H1 (cell line): Measurements from ENCODE around the gene SH3BP2. TPM values are rescaled to one million over a fixed set of nuclear protein-coding genes. Genes with fewer than 3 reads are reported as not detected.

ENCODE experiments used
- CTCF ChIA-PET: fragments of 300-600 bp; sonication (Branson Sonifier 250); formaldehyde crosslinking; loops from one replicate; lab custom pipeline; 2021; ENCODE audit not compliant: partially characterized antibody; lab: Charles Lee
- POLR2A ChIA-PET: fragments of 300-600 bp; sonication (Branson Sonifier 250); formaldehyde crosslinking; loops from one replicate; lab custom pipeline; 2021; ENCODE audit warnings: inconsistent platforms; ENCODE audit not compliant: partially characterized antibody; lab: Charles Lee
- DNase-seq, 2 experiments: peaks; one replicate each; pipeline versions ENCODE4 v3.0.0 to v3.0.0-alpha.2; 2010 to 2022; ENCODE audit warnings: low spot score in 2 of 2, low read depth in 1 of 2, mixed read lengths in 1 of 2
- FAIRE-seq: peaks from 2 replicates; lab custom pipeline; 2011; peaks lifted over from hg19 to GRCh38; lab: Jason Lieb, UNC
- H2AFZ ChIP-seq: 2 replicates; pipeline ENCODE4 v1.8.1; 2012; ENCODE audit warnings: low read length, inconsistent platforms
- H2AK5ac ChIP-seq: 2 replicates; pipeline ENCODE4 v1.6.1; 2013; ENCODE audit warnings: low read depth, low read length
- H2BK120ac ChIP-seq: replicated peaks from 2 replicates; pipeline ENCODE3; 2013; ENCODE audit warnings: low read depth, low read length, inconsistent platforms
- H2BK12ac ChIP-seq: 2 replicates; pipeline ENCODE4 v1.6.1; 2013; ENCODE audit warnings: low read depth, low read length
- H2BK15ac ChIP-seq: 2 replicates; pipeline ENCODE4 v1.6.1; 2013; ENCODE audit warnings: low read length
- H2BK20ac ChIP-seq: 2 replicates; pipeline ENCODE4 v1.6.1; 2013; ENCODE audit warnings: low read length
- H2BK5ac ChIP-seq: 2 replicates; pipeline ENCODE4 v1.6.1; 2013; ENCODE audit warnings: low read depth, low read length
- H3K14ac ChIP-seq: 2 replicates; pipeline ENCODE4 v1.6.1; 2013; ENCODE audit warnings: inconsistent platforms; ENCODE audit not compliant: insufficient read length
- H3K18ac ChIP-seq: 2 replicates; pipeline ENCODE4 v1.6.1; 2013; ENCODE audit warnings: low read length; ENCODE audit errors: extremely low read depth
- H3K23ac ChIP-seq: 2 replicates; pipeline ENCODE4 v1.6.1; 2013; ENCODE audit warnings: inconsistent platforms; ENCODE audit not compliant: insufficient read length
- H3K23me2 ChIP-seq: 2 replicates; pipeline ENCODE4 v1.6.1; 2013; ENCODE audit warnings: low read depth, low read length
- H3K27ac ChIP-seq: 2 replicates; pipeline ENCODE4 v1.6.1; 2011; ENCODE audit warnings: low read depth, low read length, inconsistent platforms
- H3K27me3 ChIP-seq, 4 experiments: replicated peaks in 1 of 4; 1 replicate in 1 of 4; 2 replicates in 3 of 4; pipeline versions ENCODE4 v1.6.1 to v1.8.1; 2011 to 2013; ENCODE audit warnings: low read length in 3 of 4, mild to moderate bottlenecking in 3 of 4, inconsistent platforms in 2 of 4, mixed read lengths in 2 of 4, moderate library complexity in 1 of 4; ENCODE audit not compliant: control insufficient read depth in 3 of 4, insufficient read depth in 3 of 4; ENCODE audit errors: extremely low read depth in 1 of 4
- H3K36me3 ChIP-seq, 4 experiments: 2 replicates each; pipeline versions ENCODE4 v1.6.1 to v1.8.1; 2011 to 2013; ENCODE audit warnings: mild to moderate bottlenecking in 4 of 4, low read length in 3 of 4, moderate library complexity in 2 of 4, control low read depth in 1 of 4, inconsistent platforms in 1 of 4; ENCODE audit not compliant: insufficient read depth in 4 of 4, control insufficient read depth in 2 of 4
- H3K4ac ChIP-seq: replicated peaks from 2 replicates; pipeline ENCODE3; 2013; ENCODE audit warnings: low read length, low read depth, mixed read lengths, inconsistent platforms; ENCODE audit not compliant: insufficient read length
- H3K4me1 ChIP-seq, 4 experiments: replicated peaks in 1 of 4; 1 replicate in 1 of 4; 2 replicates in 3 of 4; pipeline versions ENCODE4 v1.6.1 to v1.8.1; 2011 to 2013; ENCODE audit warnings: low read length in 3 of 4, inconsistent platforms in 2 of 4, mixed read lengths in 1 of 4; ENCODE audit not compliant: insufficient read depth in 4 of 4, control insufficient read depth in 3 of 4
- H3K4me2 ChIP-seq, 2 experiments: 2 replicates each; pipeline versions ENCODE4 v1.6.1 to v1.8.1; 2011 to 2013; ENCODE audit warnings: low read depth in 2 of 2, low read length in 2 of 2, control low read depth in 1 of 2, inconsistent platforms in 1 of 2, mild to moderate bottlenecking in 1 of 2; ENCODE audit not compliant: insufficient read depth in 1 of 2
- H3K4me3 ChIP-seq, 4 experiments: fragments of 200-600, 300-600 bp in 1 of 4; sonication (generic), shearing (Covaris generic), sonication (Bioruptor Twin) in 1 of 4; 2 replicates each; pipeline versions ENCODE4 v1.5.1 to v1.8.1; 2011 to 2016; ENCODE audit warnings: low read length in 4 of 4, low read depth in 3 of 4, control low read depth in 2 of 4, inconsistent platforms in 2 of 4, mild to moderate bottlenecking in 2 of 4, mixed read lengths in 1 of 4, moderate library complexity in 1 of 4; ENCODE audit not compliant: insufficient read depth in 2 of 4; ENCODE audit errors: extremely low read depth in 1 of 4
- H3K56ac ChIP-seq: replicated peaks from 2 replicates; pipeline ENCODE3; 2013; ENCODE audit warnings: low read depth, mild to moderate bottlenecking, mixed read lengths, low read length, inconsistent platforms; ENCODE audit not compliant: insufficient read length
- H3K79me1 ChIP-seq: 2 replicates; pipeline ENCODE4 v1.6.1; 2013; ENCODE audit warnings: low read depth, low read length, control low read depth
- H3K79me2 ChIP-seq, 2 experiments: 2 replicates each; pipeline versions ENCODE4 v1.6.1 to v1.8.1; 2012 to 2013; ENCODE audit warnings: low read length in 2 of 2, mild to moderate bottlenecking in 2 of 2, inconsistent platforms in 1 of 2; ENCODE audit not compliant: insufficient read depth in 2 of 2, control insufficient read depth in 1 of 2
- H3K9ac ChIP-seq, 4 experiments: replicated peaks in 1 of 4; 1 replicate in 1 of 4; 2 replicates in 3 of 4; pipeline versions ENCODE4 v1.6.1 to v1.8.1; 2011 to 2013; ENCODE audit warnings: low read depth in 3 of 4, low read length in 3 of 4, control low read depth in 2 of 4, mild to moderate bottlenecking in 2 of 4, moderate library complexity in 2 of 4, inconsistent platforms in 1 of 4; ENCODE audit errors: extremely low read depth in 1 of 4
- H3K9me3 ChIP-seq, 2 experiments: 2 replicates each; pipeline versions ENCODE4 v1.6.1 to v1.8.1; 2012 to 2013; ENCODE audit warnings: mild to moderate bottlenecking in 2 of 2, moderate library complexity in 2 of 2, control low read depth in 1 of 2, inconsistent platforms in 1 of 2, low read depth in 1 of 2, low read length in 1 of 2, mixed read lengths in 1 of 2; ENCODE audit not compliant: insufficient read depth in 2 of 2
- H4K20me1 ChIP-seq, 2 experiments: replicated peaks in 1 of 2; 2 replicates each; pipeline versions ENCODE3 to v1.8.1; 2011 to 2013; ENCODE audit warnings: inconsistent platforms in 2 of 2, low read length in 2 of 2, mild to moderate bottlenecking in 1 of 2; ENCODE audit not compliant: insufficient read depth in 2 of 2, control insufficient read depth in 1 of 2
- H4K5ac ChIP-seq: 2 replicates; pipeline ENCODE4 v1.6.1; 2013; ENCODE audit warnings: low read length, low read depth, mixed read lengths, inconsistent platforms; ENCODE audit not compliant: insufficient read length
- H4K8ac ChIP-seq: 2 replicates; pipeline ENCODE4 v1.8.0; 2013; ENCODE audit warnings: mild to moderate bottlenecking, moderate library complexity, low read length, inconsistent platforms; ENCODE audit not compliant: insufficient read depth; ENCODE audit errors: extremely low read depth
- H4K91ac ChIP-seq: replicated peaks from 2 replicates; pipeline ENCODE3; 2013; ENCODE audit warnings: low read length, mixed read lengths, inconsistent platforms; ENCODE audit not compliant: insufficient read length
- ATF3 ChIP-seq: IDR thresholded peaks from 2 replicates; pipeline ENCODE4 v1.6.1; 2011; ENCODE audit warnings: low read depth, mild to moderate bottlenecking, low read length; ENCODE audit not compliant: insufficient read depth
- BACH1 ChIP-seq: IDR thresholded peaks from 2 replicates; pipeline ENCODE4 v1.6.1; 2012; ENCODE audit warnings: low read length, improper control_type of control experiment
- BCL11A ChIP-seq, 2 experiments: IDR thresholded peaks; one replicate each; pipeline ENCODE4 v1.6.1; 2011; ENCODE audit warnings: low read depth in 2 of 2, low read length in 2 of 2, mild to moderate bottlenecking in 2 of 2
- BRCA1 ChIP-seq: IDR thresholded peaks from 2 replicates; pipeline ENCODE4 v1.6.1; 2012; ENCODE audit warnings: low read depth, low read length, improper control_type of control experiment
- CBX8 ChIP-seq: fragments of 300-800, 300-1000 bp; sonication (generic); IDR thresholded peaks from 2 replicates; pipeline ENCODE4 v1.7.1; 2016; ENCODE audit warnings: low read depth, low read length, borderline replicate concordance
- CREB1 ChIP-seq: IDR thresholded peaks from 2 replicates; pipeline ENCODE4 v1.6.1; 2012; ENCODE audit warnings: inconsistent platforms
- CTBP2 ChIP-seq: IDR thresholded peaks from 2 replicates; pipeline ENCODE4 v1.7.0; 2011; ENCODE audit warnings: borderline replicate concordance, mild to moderate bottlenecking, moderate library complexity, mixed read lengths, low read length; ENCODE audit not compliant: insufficient read depth, insufficient read length
- KDM5A ChIP-seq: fragments of 200-600 bp; IDR thresholded peaks from 2 replicates; pipeline ENCODE4 v1.7.1; 2012; ENCODE audit warnings: mild to moderate bottlenecking, low read length, inconsistent platforms, mixed read lengths
- NRF1 ChIP-seq: IDR thresholded peaks from 2 replicates; pipeline ENCODE4 v1.6.1; 2011; ENCODE audit warnings: mild to moderate bottlenecking, low read depth, low read length, improper control_type of control experiment
- POU5F1 ChIP-seq: IDR thresholded peaks from 2 replicates; pipeline ENCODE4 v1.6.1; 2011; ENCODE audit warnings: low read depth, mild to moderate bottlenecking, low read length, moderate library complexity
- SIX5 ChIP-seq: IDR thresholded peaks from 2 replicates; pipeline ENCODE4 v1.6.1; 2011; ENCODE audit warnings: mild to moderate bottlenecking, low read depth, low read length
- SP2 ChIP-seq: IDR thresholded peaks from 2 replicates; pipeline ENCODE4 v1.6.1; 2012; ENCODE audit warnings: mild to moderate bottlenecking, low read length, inconsistent platforms
- SUZ12 ChIP-seq: fragments of 200-600 bp; sonication (generic); IDR thresholded peaks from 2 replicates; pipeline ENCODE4 v1.6.1; 2012; ENCODE audit warnings: mild to moderate bottlenecking, inconsistent platforms, low read length, moderate library complexity, mixed read lengths
- TCF12 ChIP-seq: IDR thresholded peaks from 2 replicates; pipeline ENCODE4 v1.6.1; 2011; ENCODE audit warnings: low read depth, mild to moderate bottlenecking, low read length
- YY1 ChIP-seq: IDR thresholded peaks from 2 replicates; pipeline ENCODE4 v1.6.1; 2011; ENCODE audit warnings: low read depth, mild to moderate bottlenecking, low read length
- WGBS, 2 experiments: shearing (Covaris generic) in 1 of 2; methylation state at CpG; one replicate each; pipeline versions ENCODE4 v1.1.6 to v1.1.7; 2013 to 2015; ENCODE audit warnings: low lambda C conversion rate in 2 of 2, mixed read lengths in 2 of 2, inconsistent platforms in 1 of 2, low coverage in 1 of 2, missing lambda C conversion rate in 1 of 2; ENCODE audit not compliant: insufficient replicate concordance in 2 of 2, insufficient coverage in 1 of 2, insufficient read length in 1 of 2; ENCODE audit errors: extremely low coverage in 1 of 2, missing lambda C conversion rate in 1 of 2; 5-methylcytosine and 5-hydroxymethylcytosine counted together
- polyA plus RNA-seq, 7 experiments: library from polyadenylated mRNA; depleted of rRNA in 3 of 7; stranded (reverse) in 5 of 7; unstranded in 2 of 7; fragments of >200 nt in 5 of 7; fragments of 200-250 nt in 2 of 7; gene quantifications; 1 replicate in 5 of 7; 2 replicates in 1 of 7; 4 replicates in 1 of 7; pipeline versions ENCODE4 v1.2.1 to v1.2.3, GENCODE V29; 2011 to 2013; ENCODE audit warnings: missing spikeins in 2 of 7, mixed read lengths in 2 of 7
- total RNA-seq: library from RNA; stranded (reverse); fragmentation: NEBNext Ultra II Directional; extraction: Animal tissue kit (Norgen Biotek cat#: 25700); gene quantifications from 2 replicates; pipeline ENCODE4 v1.2.1, GENCODE V29; 2021

Gene SH3BP2
- total and polyA plus RNA-seq, 2 of the 8 experiments (the other 6 are each of a cell fraction or from before 2014, with no cell fraction given) = 27.4 to 31.4 TPM

- FAIRE-seq = no peak
Observed at GRCh38 chr4:2887343-2887742, 94.5 kb downstream of the SH3BP2 start.

More at GRCh38 chr4:2887343-2887742, 94.5 kb downstream of the SH3BP2 start:
- Histone ChIP-seq H3K23me2 (no peaks in the 10 kb centered on the region), H2BK5ac (no peak overlapping the region), H4K91ac (no peak overlapping the region), H4K20me1 (no peaks in the 10 kb centered on the region), H3K27ac (no peak overlapping the region), H3K14ac (no peak overlapping the region), H3K18ac (no peak overlapping the region), H3K27me3 (no peaks in the 10 kb centered on the region), H3K4me1 (peaks cover 0 to 3% (median 0%) of the 10 kb centered on the region in 4 experiments; a peak in 3 of 7 replicates), H2AFZ (no peak overlapping the region), H4K5ac (no peak overlapping the region), H3K4me2 (no peak overlapping the region), H2BK20ac (no peak overlapping the region), H2BK15ac (no peak overlapping the region), H4K8ac (no peak overlapping the region), H3K36me3 (peaks cover 2 to 17% (median 11%) of the 10 kb centered on the region in 4 experiments; a peak in 6 of 8 replicates), H3K79me1 (no peaks in the 10 kb centered on the region; the same call in 1 of the 2 replicates), H3K4ac (no peak overlapping the region), H3K9ac (no peak overlapping the region), H2BK120ac (no peak overlapping the region), H3K79me2 (no peaks in the 10 kb centered on the region), H3K56ac (no peak overlapping the region), H2BK12ac (no peak overlapping the region), H2AK5ac (no peak overlapping the region), H3K9me3 (no peaks in the 10 kb centered on the region), H3K4me3 (no peak overlapping the region), H3K23ac (no peak overlapping the region)
- ChIA-PET CTCF (no interaction called here), POLR2A (no interaction called here)
- 56% methylated on average over 2 of the region's 3 CpGs; no CpG with 5 or more reads in 1 of the 2 experiments for WGBS, 2 experiments
- no peak for TF ChIP-seq TCF12
- TF ChIP-seq NRF1 = no peak
- no peak for TF ChIP-seq CREB1
- TF ChIP-seq SUZ12 = no peak
- TF ChIP-seq SP2 = no peak
- no peak for TF ChIP-seq BCL11A (IDR thresholded peaks at IDR 0.05; ENCODE audit: low read depth in 2 of 2, low read length in 2 of 2)
- no peak for TF ChIP-seq CTBP2
- TF ChIP-seq POU5F1 = no peak
- TF ChIP-seq BACH1 = no peak
- no peak for TF ChIP-seq YY1
- TF ChIP-seq SIX5 = no peak
- TF ChIP-seq BRCA1 = no peak
- no peak for TF ChIP-seq ATF3
- TF ChIP-seq CBX8 = no peak
- TF ChIP-seq KDM5A = no peak
- no peak for DNase-seq
